Measurements from ENCODE around the gene SCAND1. TPM values are rescaled to one million over a fixed set of nuclear protein-coding genes. Genes with fewer than 3 reads are reported as not detected.

The SCAND1 gene
- polyA plus RNA-seq, 1 donor from 2014 or later: 156 TPM

DNA sequence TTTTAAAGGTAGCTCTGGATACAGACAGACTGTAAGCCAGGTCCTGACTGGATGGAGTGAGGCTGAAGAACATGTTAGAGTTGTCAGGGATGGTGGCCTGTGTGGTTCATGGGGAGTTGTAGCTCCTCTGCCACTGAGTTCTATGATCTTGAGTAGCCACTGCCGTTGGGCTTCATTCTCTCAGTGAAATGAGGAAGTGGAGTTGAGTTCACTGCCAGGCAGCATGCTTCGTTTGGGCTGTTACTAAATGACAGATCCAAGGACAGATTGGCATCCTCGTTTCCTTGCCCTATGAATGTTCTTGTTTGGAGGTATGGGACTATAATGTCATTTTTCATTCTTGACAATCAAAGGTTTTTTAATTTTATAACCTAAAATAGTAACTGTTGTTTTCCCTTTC, 37.2 kb downstream of the SCAND1 start:
- H3F3A ChIP-seq (ENCODE audit: insufficient read depth, low read length, poor library complexity, severe bottlenecking): no peaks in the 10 kb centered on the region
- no peaks in the 10 kb centered on the region for H3K9me2 ChIP-seq (ENCODE audit: insufficient read depth, low read length)
- TF ChIP-seq EZH2 (IDR thresholded peaks at IDR 0.05; ENCODE audit: borderline replicate concordance, insufficient read depth, low read length, poor library complexity, severe bottlenecking) (no peak), RAD21 (conservative IDR thresholded peaks at IDR 0.05) (no peak), CTCF (IDR thresholded peaks at IDR 0.05; ENCODE audit: poor library complexity, severe bottlenecking) (no peak), EP300 (conservative IDR thresholded peaks at IDR 0.05; ENCODE audit: poor library complexity, severe bottlenecking) (no peak), POLR2AphosphoS5 (IDR thresholded peaks at IDR 0.05) (no peak), SMC3 (conservative IDR thresholded peaks at IDR 0.05; ENCODE audit: poor library complexity) (no peak), TAF1 (IDR thresholded peaks at IDR 0.05; ENCODE audit: low read depth) (no peak), MXI1 (conservative IDR thresholded peaks at IDR 0.05; ENCODE audit: poor library complexity, severe bottlenecking) (no peak)
- TF ChIP-seq, protein P1, sequence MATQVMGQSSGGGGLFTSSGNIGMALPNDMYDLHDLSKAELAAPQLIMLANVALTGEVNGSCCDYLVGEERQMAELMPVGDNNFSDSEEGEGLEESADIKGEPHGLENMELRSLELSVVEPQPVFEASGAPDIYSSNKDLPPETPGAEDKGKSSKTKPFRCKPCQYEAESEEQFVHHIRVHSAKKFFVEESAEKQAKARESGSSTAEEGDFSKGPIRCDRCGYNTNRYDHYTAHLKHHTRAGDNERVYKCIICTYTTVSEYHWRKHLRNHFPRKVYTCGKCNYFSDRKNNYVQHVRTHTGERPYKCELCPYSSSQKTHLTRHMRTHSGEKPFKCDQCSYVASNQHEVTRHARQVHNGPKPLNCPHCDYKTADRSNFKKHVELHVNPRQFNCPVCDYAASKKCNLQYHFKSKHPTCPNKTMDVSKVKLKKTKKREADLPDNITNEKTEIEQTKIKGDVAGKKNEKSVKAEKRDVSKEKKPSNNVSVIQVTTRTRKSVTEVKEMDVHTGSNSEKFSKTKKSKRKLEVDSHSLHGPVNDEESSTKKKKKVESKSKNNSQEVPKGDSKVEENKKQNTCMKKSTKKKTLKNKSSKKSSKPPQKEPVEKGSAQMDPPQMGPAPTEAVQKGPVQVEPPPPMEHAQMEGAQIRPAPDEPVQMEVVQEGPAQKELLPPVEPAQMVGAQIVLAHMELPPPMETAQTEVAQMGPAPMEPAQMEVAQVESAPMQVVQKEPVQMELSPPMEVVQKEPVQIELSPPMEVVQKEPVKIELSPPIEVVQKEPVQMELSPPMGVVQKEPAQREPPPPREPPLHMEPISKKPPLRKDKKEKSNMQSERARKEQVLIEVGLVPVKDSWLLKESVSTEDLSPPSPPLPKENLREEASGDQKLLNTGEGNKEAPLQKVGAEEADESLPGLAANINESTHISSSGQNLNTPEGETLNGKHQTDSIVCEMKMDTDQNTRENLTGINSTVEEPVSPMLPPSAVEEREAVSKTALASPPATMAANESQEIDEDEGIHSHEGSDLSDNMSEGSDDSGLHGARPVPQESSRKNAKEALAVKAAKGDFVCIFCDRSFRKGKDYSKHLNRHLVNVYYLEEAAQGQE (IDR thresholded peaks at IDR 0.05; ENCODE audit: borderline replicate concordance): no peak
- no peaks in the 10 kb centered on the region for H3K9me3 ChIP-seq (ENCODE audit: low read length)
- no peak overlapping the region for H3K9ac ChIP-seq (ENCODE audit: low read length)
- H2AFZ ChIP-seq (ENCODE audit: low read depth, low read length): no peak overlapping the region
- no peaks in the 10 kb centered on the region for H3K27me3 ChIP-seq (ENCODE audit: insufficient read depth, low read depth, low read length)
- no peaks in the 10 kb centered on the region for H4K20me1 ChIP-seq (ENCODE audit: insufficient read depth)
- H3K4me3 ChIP-seq (ENCODE audit: low read length): no peak overlapping the region
- H3K36me3 ChIP-seq (ENCODE audit: insufficient read depth, low read length): peaks cover 9% of the 10 kb centered on the region
- no peaks in the 10 kb centered on the region for H3K79me2 ChIP-seq (replicated peaks; ENCODE audit: insufficient read depth, low read length)
- no peak overlapping the region for H3K4me2 ChIP-seq (ENCODE audit: low read length)
- H3K27ac ChIP-seq (ENCODE audit: low read length): no peak overlapping the region

DNA sequence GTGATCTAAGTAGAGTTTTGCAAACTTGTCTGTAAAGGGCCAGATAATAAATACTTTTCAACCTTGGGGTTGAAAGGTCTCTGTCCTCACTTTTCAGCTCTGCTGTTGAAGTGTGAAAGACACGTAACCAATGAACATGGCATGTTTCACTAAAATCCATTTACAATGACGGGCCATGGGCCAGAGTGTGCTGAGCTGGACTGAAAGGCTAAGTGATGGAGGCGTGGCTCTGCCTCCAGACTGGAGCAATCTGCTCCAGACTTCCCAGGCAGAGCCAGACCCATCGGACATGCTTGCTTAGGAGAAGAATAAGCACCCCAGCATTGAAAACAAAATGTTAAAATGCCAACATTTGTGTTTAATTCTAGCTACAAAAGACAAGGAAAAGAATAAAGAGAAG, 41.4 kb downstream of the SCAND1 start:
- Histone ChIP-seq H3K79me2 (replicated peaks; ENCODE audit: insufficient read depth, low read length) (no peaks in the 10 kb centered on the region), H4K20me1 (ENCODE audit: insufficient read depth) (no peaks in the 10 kb centered on the region), H2AFZ (ENCODE audit: low read depth, low read length) (no peak overlapping the region), H3K27ac (ENCODE audit: low read length) (no peak overlapping the region), H3K9me2 (ENCODE audit: insufficient read depth, low read length) (no peaks in the 10 kb centered on the region), H3K9me3 (ENCODE audit: low read length) (no peaks in the 10 kb centered on the region), H3K9ac (ENCODE audit: low read length) (no peak overlapping the region), H3F3A (ENCODE audit: insufficient read depth, low read length, poor library complexity, severe bottlenecking) (no peaks in the 10 kb centered on the region), H3K36me3 (ENCODE audit: insufficient read depth, low read length) (peaks cover 6% of the 10 kb centered on the region), H3K4me2 (ENCODE audit: low read length) (no peak overlapping the region), H3K27me3 (ENCODE audit: insufficient read depth, low read depth, low read length) (no peaks in the 10 kb centered on the region), H3K4me3 (ENCODE audit: low read length) (no peak overlapping the region)
- TF ChIP-seq RAD21 (conservative IDR thresholded peaks at IDR 0.05): no peak
- no peak for TF ChIP-seq POLR2AphosphoS5 (IDR thresholded peaks at IDR 0.05)
- TF ChIP-seq TAF1 (IDR thresholded peaks at IDR 0.05; ENCODE audit: low read depth): no peak

DNA sequence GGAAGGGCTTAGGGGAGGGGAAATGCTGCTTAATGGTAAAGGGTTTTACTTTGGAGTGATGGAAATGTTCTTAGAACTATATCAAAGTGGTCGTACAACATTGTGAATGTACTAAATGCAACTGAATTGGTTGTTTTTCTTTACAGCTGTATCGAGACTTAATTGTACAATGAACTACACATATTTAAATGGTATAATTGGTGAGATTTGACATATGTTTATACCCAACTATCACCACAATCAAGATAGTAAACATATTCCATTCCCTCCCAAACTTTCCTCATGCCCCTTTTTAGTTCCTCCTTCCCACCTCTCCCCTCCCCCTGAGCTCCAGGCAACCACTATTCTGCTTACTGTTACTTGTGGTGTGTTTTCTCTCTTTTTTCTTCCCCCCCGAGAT, 44.0 kb downstream of the SCAND1 start:
- no peak overlapping the region for H3K27ac ChIP-seq (ENCODE audit: low read length)
- no peaks in the 10 kb centered on the region for H3F3A ChIP-seq (ENCODE audit: insufficient read depth, low read length, poor library complexity, severe bottlenecking)
- H3K4me3 ChIP-seq (ENCODE audit: low read length): no peak overlapping the region
- no peaks in the 10 kb centered on the region for H3K27me3 ChIP-seq (ENCODE audit: insufficient read depth, low read depth, low read length)
- H4K20me1 ChIP-seq (ENCODE audit: insufficient read depth): no peaks in the 10 kb centered on the region
- H3K36me3 ChIP-seq (ENCODE audit: insufficient read depth, low read length): no peaks in the 10 kb centered on the region
- H3K9ac ChIP-seq (ENCODE audit: low read length): no peak overlapping the region
- H3K9me2 ChIP-seq (ENCODE audit: insufficient read depth, low read length): no peaks in the 10 kb centered on the region
- TF ChIP-seq EP300 (conservative IDR thresholded peaks at IDR 0.05; ENCODE audit: poor library complexity, severe bottlenecking) (no peak), MXI1 (conservative IDR thresholded peaks at IDR 0.05; ENCODE audit: poor library complexity, severe bottlenecking) (no peak), POLR2AphosphoS5 (IDR thresholded peaks at IDR 0.05) (no peak), EZH2 (IDR thresholded peaks at IDR 0.05; ENCODE audit: borderline replicate concordance, insufficient read depth, low read length, poor library complexity, severe bottlenecking) (no peak), RAD21 (conservative IDR thresholded peaks at IDR 0.05) (no peak), CTCF (IDR thresholded peaks at IDR 0.05; ENCODE audit: poor library complexity, severe bottlenecking) (no peak), SMC3 (conservative IDR thresholded peaks at IDR 0.05; ENCODE audit: poor library complexity) (no peak), TAF1 (IDR thresholded peaks at IDR 0.05; ENCODE audit: low read depth) (no peak)
- TF ChIP-seq, protein P1 (IDR thresholded peaks at IDR 0.05; ENCODE audit: borderline replicate concordance): no peak
- no peak overlapping the region for H2AFZ ChIP-seq (ENCODE audit: low read depth, low read length)
- H3K79me2 ChIP-seq (replicated peaks; ENCODE audit: insufficient read depth, low read length): no peaks in the 10 kb centered on the region
- no peak overlapping the region for H3K4me2 ChIP-seq (ENCODE audit: low read length)
- no peaks in the 10 kb centered on the region for H3K9me3 ChIP-seq (ENCODE audit: low read length)

All from neural cell (in vitro differentiated cells).